NCI-H128 (cell line): ENCODE measurements around the gene ARHGEF5.
"Not testable (repeated sequence)": the region's sequence is repeated elsewhere in the genome, so short reads cannot be mapped to it uniquely, and the experiment has no call there.

ENCODE experiments used
- DNase-seq: peaks from one replicate; lab custom pipeline; 2025; ENCODE audit not compliant: unreplicated experiment; lab: John Stamatoyannopoulos, UW

ARHGEF5 gene

GRCh38 chr7:144418931-144419330, 63.7 kb downstream of the ARHGEF5 start:
- DNase-seq: not testable (repeated sequence)

- DNase-seq: not testable (repeated sequence)
These were observed 72.3 kb downstream of the ARHGEF5 start for GRCh38 chr7:144427539-144427938.

GRCh38 chr7:144428431-144428830, 73.2 kb downstream of the ARHGEF5 start:
- DNase-seq: no peak
